ENCODE measurements around the gene PPP1R16B. TPM values are rescaled to one million over a fixed set of nuclear protein-coding genes. Genes with fewer than 3 reads are reported as not detected.

The PPP1R16B gene
- total and polyA plus RNA-seq, 10 of the 15 experiments (the other 5 are each of a cell fraction or from before 2014, with no cell fraction given): 13.4 to 90.2 (median 66.7) TPM

DNA sequence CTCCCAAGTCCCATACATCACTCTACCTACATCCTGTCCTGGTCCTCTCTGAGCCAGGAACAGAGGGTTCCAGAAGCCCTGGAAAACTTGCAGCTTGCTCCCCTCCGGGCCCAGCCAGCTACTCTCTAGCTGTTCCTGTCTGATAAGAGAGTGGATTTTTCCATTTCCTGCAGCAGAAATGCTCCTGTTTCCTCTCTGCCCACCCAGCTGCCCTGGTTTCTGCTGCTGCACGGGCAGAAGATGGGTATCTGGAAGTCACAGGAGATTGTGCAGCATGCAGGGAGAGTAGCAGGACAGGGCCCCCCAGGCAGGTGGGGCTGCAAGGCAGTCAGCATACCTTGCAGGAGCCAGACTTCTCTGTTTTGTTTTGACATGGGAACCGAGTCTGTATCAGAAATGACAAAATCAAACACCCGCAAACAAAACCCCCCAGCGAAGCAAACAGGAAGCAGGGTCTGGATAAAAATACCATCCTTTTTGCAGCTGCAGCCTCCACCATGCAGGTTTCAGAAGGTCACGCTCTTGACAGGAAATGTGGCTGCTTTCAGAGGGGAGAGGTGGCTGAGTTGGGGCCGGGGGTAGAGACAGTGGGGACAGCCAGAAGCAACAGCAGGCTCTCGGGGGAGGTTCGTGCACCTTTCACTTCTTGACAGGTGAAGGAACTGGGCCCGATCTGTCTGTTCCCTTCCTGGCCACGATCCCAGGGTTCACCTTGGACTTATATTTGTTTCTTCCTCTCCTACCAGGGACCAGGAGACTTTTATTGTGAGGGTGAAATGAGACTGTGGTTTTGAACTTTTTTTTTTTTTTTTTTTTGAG lies 69.9 kb downstream of the PPP1R16B start (continued):
- TF ChIP-seq, protein P1, sequence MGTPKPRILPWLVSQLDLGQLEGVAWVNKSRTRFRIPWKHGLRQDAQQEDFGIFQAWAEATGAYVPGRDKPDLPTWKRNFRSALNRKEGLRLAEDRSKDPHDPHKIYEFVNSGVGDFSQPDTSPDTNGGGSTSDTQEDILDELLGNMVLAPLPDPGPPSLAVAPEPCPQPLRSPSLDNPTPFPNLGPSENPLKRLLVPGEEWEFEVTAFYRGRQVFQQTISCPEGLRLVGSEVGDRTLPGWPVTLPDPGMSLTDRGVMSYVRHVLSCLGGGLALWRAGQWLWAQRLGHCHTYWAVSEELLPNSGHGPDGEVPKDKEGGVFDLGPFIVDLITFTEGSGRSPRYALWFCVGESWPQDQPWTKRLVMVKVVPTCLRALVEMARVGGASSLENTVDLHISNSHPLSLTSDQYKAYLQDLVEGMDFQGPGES (IDR thresholded peaks at IDR 0.05): no peak
- TF ChIP-seq HSF1 (IDR thresholded peaks at IDR 0.05; ENCODE audit: low read depth, low read length) (no peak), ATF3 (IDR thresholded peaks at IDR 0.05; ENCODE audit: borderline replicate concordance, extremely low read depth, low read depth, low read length) (no peak), BMI1 (IDR thresholded peaks at IDR 0.05; ENCODE audit: borderline replicate concordance) (peak; percentile 46; the same call in 1 of the 2 replicates), TBL1XR1 (IDR thresholded peaks at IDR 0.05; ENCODE audit: low read depth, low read length) (peak; percentile 98), IRF4 (IDR thresholded peaks at IDR 0.05; ENCODE audit: low read depth, low read length) (peak; percentile 57; the same call in 1 of the 2 replicates), TCF3 (IDR thresholded peaks at IDR 0.05; ENCODE audit: borderline replicate concordance, insufficient read depth, low read depth, low read length) (peak; percentile 94), PKNOX1 (IDR thresholded peaks at IDR 0.05) (peak; percentile 40; the same call in 1 of the 2 replicates), WRNIP1 (IDR thresholded peaks at IDR 0.05; ENCODE audit: borderline replicate concordance, low read depth, low read length) (0 out of 2 replicates have a peak, but pooled peaks have one; percentile 16), MXI1 (IDR thresholded peaks at IDR 0.05; ENCODE audit: low read depth, low read length) (peak; percentile 26), BCLAF1 (IDR thresholded peaks at IDR 0.05) (no peak), FOXK2 (IDR thresholded peaks at IDR 0.05) (no peak; the same call in 1 of the 2 replicates), IKZF2 (IDR thresholded peaks at IDR 0.05) (peak; percentile 95 to 98), ZNF24 (IDR thresholded peaks at IDR 0.05) (0 out of 2 replicates have a peak, but pooled peaks have one; percentile 21), SP1 (IDR thresholded peaks at IDR 0.05; ENCODE audit: low read depth, low read length) (peak; percentile 91), YBX1 (IDR thresholded peaks at IDR 0.05) (no peak), ASH2L (IDR thresholded peaks at IDR 0.05; ENCODE audit: borderline replicate concordance, low read depth) (0 out of 2 replicates have a peak, but pooled peaks have one; percentile 78), NR2F1 (conservative IDR thresholded peaks at IDR 0.05) (peak; percentile 98), RBBP5 (conservative IDR thresholded peaks at IDR 0.05) (no peak), NFIC (IDR thresholded peaks at IDR 0.05; ENCODE audit: low read depth, low read length) (peak; percentile 98)
- TF ChIP-seq, protein P2, sequence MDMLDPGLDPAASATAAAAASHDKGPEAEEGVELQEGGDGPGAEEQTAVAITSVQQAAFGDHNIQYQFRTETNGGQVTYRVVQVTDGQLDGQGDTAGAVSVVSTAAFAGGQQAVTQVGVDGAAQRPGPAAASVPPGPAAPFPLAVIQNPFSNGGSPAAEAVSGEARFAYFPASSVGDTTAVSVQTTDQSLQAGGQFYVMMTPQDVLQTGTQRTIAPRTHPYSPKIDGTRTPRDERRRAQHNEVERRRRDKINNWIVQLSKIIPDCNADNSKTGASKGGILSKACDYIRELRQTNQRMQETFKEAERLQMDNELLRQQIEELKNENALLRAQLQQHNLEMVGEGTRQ (IDR thresholded peaks at IDR 0.05; ENCODE audit: borderline replicate concordance, low read depth, low read length): no peak

Data from GM12878 (cell line).